SK-N-SH treated with all-trans-retinoic acid at 6 μM for 48 hours (cell line): ENCODE measurements around the gene COX7A1.

ENCODE experiments used
- ATAC-seq: fragments of 200-7000 bp; cut with Tn5 transposase; 3 replicates; pipeline ENCODE4 v1.9.1; 2020; ENCODE audit warnings: mild to moderate bottlenecking, moderate library complexity
- ARNTL ChIP-seq: fragments of 450-650 bp; formaldehyde crosslinking; IDR thresholded peaks from 2 replicates; pipeline ENCODE4 v1.5.0; 2020; ENCODE audit warnings: low read depth, mild to moderate bottlenecking, moderate library complexity, borderline replicate concordance
- BACH2 ChIP-seq: fragments of 250-450 bp; sonication (Bioruptor Pico); IDR thresholded peaks from 2 replicates; pipeline ENCODE4 v1.9.0; 2021; ENCODE audit warnings: mild to moderate bottlenecking, borderline replicate concordance
- CSDC2 ChIP-seq: fragments of 250-450 bp; sonication (Bioruptor Pico); IDR thresholded peaks from 2 replicates; pipeline ENCODE4 v1.5.0; 2020; ENCODE audit warnings: mild to moderate bottlenecking, moderate library complexity
- GLIS3 ChIP-seq: fragments of 250-450 bp; sonication (Bioruptor Pico); IDR thresholded peaks from 2 replicates; pipeline ENCODE4 v1.5.0; 2020; ENCODE audit warnings: mild to moderate bottlenecking, moderate library complexity
- OSR1 ChIP-seq: fragments of 250-450 bp; sonication (Bioruptor Pico); IDR thresholded peaks from 2 replicates; pipeline ENCODE4 v1.8.0; 2022; ENCODE audit warnings: moderate library complexity, mild to moderate bottlenecking, inconsistent platforms
- PPARA ChIP-seq: fragments of 250-450 bp; sonication (Bioruptor Pico); IDR thresholded peaks from 2 replicates; pipeline ENCODE4 v1.5.0; 2020; ENCODE audit warnings: mild to moderate bottlenecking, borderline replicate concordance
- RARB ChIP-seq: fragments of 250-450 bp; sonication (Bioruptor Pico); IDR thresholded peaks from 2 replicates; pipeline ENCODE4 v1.8.0; 2021; ENCODE audit warnings: mild to moderate bottlenecking, moderate library complexity
- SNAI2 ChIP-seq: fragments of 250-450 bp; sonication (Bioruptor Pico); IDR thresholded peaks from 2 replicates; pipeline ENCODE4 v1.5.0; 2020; ENCODE audit warnings: mild to moderate bottlenecking, moderate library complexity
- TCF4 ChIP-seq: fragments of 250-450 bp; sonication (Bioruptor Pico); IDR thresholded peaks from 2 replicates; pipeline ENCODE4 v1.8.0; 2021; ENCODE audit warnings: mild to moderate bottlenecking, moderate library complexity, borderline replicate concordance
- TOX ChIP-seq: fragments of 250-450 bp; sonication (Bioruptor Pico); IDR thresholded peaks from 2 replicates; pipeline ENCODE4 v1.8.0; 2021; ENCODE audit warnings: mild to moderate bottlenecking, moderate library complexity, borderline replicate concordance
- ZC3H10 ChIP-seq: fragments of 250-450 bp; sonication (Bioruptor Pico); IDR thresholded peaks from 2 replicates; pipeline ENCODE4 v1.5.1; 2021; ENCODE audit warnings: mild to moderate bottlenecking, moderate library complexity
- ZFP30 ChIP-seq: fragments of 450-650 bp; formaldehyde crosslinking; IDR thresholded peaks from 2 replicates; pipeline ENCODE4 v1.5.0; 2022; ENCODE audit warnings: mild to moderate bottlenecking, moderate library complexity
- ZNF70 ChIP-seq: fragments of 450-650 bp; formaldehyde crosslinking; IDR thresholded peaks from 2 replicates; pipeline ENCODE4 v1.5.0; 2020; ENCODE audit warnings: mild to moderate bottlenecking, moderate library complexity
- ZNF8 ChIP-seq: fragments of 450-650 bp; formaldehyde crosslinking; IDR thresholded peaks from 2 replicates; pipeline ENCODE4 v1.5.0; 2020; ENCODE audit warnings: mild to moderate bottlenecking, moderate library complexity
- TF ChIP-seq, protein P1 (sequence below): fragments of 250-450 bp; sonication (Bioruptor Pico); IDR thresholded peaks from 2 replicates; pipeline ENCODE4 v1.5.0; 2020; ENCODE audit warnings: mild to moderate bottlenecking, moderate library complexity
- TF ChIP-seq, protein P2 (sequence below): fragments of 250-450 bp; sonication (Bioruptor Pico); IDR thresholded peaks from 2 replicates; pipeline ENCODE4 v1.5.1; 2020; ENCODE audit warnings: low read depth, mild to moderate bottlenecking, moderate library complexity
- TF ChIP-seq, protein P3 (sequence below): fragments of 250-450 bp; sonication (Bioruptor Pico); IDR thresholded peaks from 2 replicates; pipeline ENCODE4 v1.8.0; 2020; ENCODE audit warnings: mild to moderate bottlenecking, moderate library complexity, borderline replicate concordance
- TF ChIP-seq, protein P4 (sequence below): fragments of 250-450 bp; sonication (Bioruptor Pico); IDR thresholded peaks from 2 replicates; pipeline ENCODE4 v1.5.1; 2021; ENCODE audit warnings: mild to moderate bottlenecking, moderate library complexity
- TF ChIP-seq, protein P5 (sequence below): fragments of 250-450 bp; sonication (Bioruptor Pico); IDR thresholded peaks from 2 replicates; pipeline ENCODE4 v1.8.0; 2021; ENCODE audit warnings: low read depth, mild to moderate bottlenecking, moderate library complexity, borderline replicate concordance

Gene COX7A1

DNA sequence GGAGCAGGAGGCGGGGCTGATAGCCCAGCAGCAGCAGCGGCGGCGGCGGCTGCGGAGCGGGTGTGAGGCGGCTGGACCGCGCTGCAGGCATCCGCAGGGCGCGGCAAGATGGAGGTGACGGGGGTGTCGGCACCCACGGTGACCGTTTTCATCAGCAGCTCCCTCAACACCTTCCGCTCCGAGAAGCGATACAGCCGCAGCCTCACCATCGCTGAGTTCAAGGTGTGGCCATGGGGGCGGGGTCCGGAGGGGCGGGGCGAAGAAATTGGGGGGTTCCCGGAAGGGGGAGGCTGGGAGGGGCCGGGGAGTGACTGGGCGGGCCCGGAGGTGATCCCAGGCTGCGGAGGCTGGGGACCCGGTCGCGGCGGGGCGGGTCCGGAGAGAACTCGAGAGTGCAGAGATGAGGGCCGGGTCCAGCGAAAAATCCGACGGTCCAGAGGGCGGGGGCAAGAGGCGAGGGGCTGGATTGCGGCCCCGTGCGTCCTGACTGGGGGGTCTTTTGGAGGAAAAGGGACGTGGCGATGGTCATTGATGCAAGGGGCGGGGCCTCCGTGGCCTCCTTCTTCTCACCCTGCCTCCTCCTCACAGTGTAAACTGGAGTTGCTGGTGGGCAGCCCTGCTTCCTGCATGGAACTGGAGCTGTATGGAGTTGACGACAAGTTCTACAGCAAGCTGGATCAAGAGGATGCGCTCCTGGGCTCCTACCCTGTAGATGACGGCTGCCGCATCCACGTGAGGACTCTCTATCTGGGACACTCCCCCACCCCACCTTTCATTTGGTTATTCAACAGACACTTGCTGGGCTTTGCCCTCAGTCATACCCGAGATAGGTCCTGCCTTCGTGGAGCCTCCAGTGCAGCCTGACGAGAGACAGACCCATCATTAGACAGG, 36.5 kb downstream of the COX7A1 start, which contains the start of gene TBCB:
Gene TBCB, plus strand, starts transcription at position 16 of the 891 bp plus-strand sequence. Its CDS starts 93 bp downstream, at position 109.
- peak; percentile 51 for ATAC-seq
- TF ChIP-seq, protein P1, sequence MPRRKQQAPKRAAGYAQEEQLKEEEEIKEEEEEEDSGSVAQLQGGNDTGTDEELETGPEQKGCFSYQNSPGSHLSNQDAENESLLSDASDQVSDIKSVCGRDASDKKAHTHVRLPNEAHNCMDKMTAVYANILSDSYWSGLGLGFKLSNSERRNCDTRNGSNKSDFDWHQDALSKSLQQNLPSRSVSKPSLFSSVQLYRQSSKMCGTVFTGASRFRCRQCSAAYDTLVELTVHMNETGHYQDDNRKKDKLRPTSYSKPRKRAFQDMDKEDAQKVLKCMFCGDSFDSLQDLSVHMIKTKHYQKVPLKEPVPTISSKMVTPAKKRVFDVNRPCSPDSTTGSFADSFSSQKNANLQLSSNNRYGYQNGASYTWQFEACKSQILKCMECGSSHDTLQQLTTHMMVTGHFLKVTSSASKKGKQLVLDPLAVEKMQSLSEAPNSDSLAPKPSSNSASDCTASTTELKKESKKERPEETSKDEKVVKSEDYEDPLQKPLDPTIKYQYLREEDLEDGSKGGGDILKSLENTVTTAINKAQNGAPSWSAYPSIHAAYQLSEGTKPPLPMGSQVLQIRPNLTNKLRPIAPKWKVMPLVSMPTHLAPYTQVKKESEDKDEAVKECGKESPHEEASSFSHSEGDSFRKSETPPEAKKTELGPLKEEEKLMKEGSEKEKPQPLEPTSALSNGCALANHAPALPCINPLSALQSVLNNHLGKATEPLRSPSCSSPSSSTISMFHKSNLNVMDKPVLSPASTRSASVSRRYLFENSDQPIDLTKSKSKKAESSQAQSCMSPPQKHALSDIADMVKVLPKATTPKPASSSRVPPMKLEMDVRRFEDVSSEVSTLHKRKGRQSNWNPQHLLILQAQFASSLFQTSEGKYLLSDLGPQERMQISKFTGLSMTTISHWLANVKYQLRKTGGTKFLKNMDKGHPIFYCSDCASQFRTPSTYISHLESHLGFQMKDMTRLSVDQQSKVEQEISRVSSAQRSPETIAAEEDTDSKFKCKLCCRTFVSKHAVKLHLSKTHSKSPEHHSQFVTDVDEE (CRISPR knock-in tag), result peak; percentile 32; the same call in 1 of the 2 replicates
- TF ChIP-seq, protein P2, sequence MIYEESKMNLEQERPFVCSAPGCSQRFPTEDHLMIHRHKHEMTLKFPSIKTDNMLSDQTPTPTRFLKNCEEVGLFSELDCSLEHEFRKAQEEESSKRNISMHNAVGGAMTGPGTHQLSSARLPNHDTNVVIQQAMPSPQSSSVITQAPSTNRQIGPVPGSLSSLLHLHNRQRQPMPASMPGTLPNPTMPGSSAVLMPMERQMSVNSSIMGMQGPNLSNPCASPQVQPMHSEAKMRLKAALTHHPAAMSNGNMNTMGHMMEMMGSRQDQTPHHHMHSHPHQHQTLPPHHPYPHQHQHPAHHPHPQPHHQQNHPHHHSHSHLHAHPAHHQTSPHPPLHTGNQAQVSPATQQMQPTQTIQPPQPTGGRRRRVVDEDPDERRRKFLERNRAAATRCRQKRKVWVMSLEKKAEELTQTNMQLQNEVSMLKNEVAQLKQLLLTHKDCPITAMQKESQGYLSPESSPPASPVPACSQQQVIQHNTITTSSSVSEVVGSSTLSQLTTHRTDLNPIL (CRISPR knock-in tag), result no peak

DNA sequence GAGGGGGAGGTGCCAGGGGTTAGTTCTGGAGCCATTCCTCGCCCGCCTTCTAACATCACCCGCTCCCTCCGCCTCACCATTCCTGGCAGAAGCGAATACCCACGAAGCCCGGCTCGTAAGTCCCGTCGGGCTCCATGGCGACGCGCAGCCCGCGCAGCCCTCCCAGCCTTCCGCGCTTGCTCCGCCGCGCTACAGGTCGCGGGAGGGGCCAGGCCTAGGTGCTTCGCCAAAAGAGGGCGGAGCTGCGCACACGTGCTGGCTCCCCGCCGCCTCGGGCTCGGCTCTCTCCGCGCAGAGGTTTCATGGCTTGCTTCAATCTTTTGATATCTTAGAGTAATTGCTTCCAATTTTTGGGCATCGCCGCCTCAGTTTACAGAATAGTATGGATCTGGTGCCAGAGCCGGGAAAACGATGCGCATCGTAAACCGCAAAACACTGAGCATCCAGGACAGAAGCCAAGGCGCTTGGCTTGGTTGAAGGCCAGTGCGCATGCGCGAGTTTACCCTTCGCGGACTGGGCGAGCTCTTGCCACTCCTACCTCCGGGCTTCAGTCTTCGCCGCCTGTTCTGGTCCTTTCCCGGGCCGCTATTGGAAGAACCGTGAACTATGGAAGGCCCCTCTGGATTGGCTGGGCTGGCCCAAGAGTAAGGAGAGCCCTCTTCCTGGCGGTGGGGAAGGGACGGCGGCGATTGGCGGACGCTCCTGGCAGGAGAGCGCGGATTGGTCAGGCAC, 37.4 kb downstream of the COX7A1 start, which contains the start of gene POLR2I:
Gene POLR2I, minus strand, starts transcription at position 155 of the 732 bp plus-strand sequence. Its CDS starts 19 bp downstream, at position 136.
- peak; percentile 96 for ATAC-seq
- TF ChIP-seq ARNTL (CRISPR knock-in tag) (no peak), GLIS3 (no peak), RARB (CRISPR knock-in tag) (no peak), ZFP30 (CRISPR knock-in tag) (no peak), TOX (CRISPR knock-in tag) (no peak), SNAI2 (CRISPR knock-in tag) (no peak), BACH2 (CRISPR knock-in tag) (no peak), OSR1 (CRISPR knock-in tag) (no peak), ZNF70 (CRISPR knock-in tag) (no peak), ZC3H10 (CRISPR knock-in tag) (no peak), ZNF8 (CRISPR knock-in tag) (no peak), CSDC2 (CRISPR knock-in tag) (no peak), PPARA (CRISPR knock-in tag) (no peak), TCF4 (CRISPR knock-in tag) (no peak)
- TF ChIP-seq, protein P3, sequence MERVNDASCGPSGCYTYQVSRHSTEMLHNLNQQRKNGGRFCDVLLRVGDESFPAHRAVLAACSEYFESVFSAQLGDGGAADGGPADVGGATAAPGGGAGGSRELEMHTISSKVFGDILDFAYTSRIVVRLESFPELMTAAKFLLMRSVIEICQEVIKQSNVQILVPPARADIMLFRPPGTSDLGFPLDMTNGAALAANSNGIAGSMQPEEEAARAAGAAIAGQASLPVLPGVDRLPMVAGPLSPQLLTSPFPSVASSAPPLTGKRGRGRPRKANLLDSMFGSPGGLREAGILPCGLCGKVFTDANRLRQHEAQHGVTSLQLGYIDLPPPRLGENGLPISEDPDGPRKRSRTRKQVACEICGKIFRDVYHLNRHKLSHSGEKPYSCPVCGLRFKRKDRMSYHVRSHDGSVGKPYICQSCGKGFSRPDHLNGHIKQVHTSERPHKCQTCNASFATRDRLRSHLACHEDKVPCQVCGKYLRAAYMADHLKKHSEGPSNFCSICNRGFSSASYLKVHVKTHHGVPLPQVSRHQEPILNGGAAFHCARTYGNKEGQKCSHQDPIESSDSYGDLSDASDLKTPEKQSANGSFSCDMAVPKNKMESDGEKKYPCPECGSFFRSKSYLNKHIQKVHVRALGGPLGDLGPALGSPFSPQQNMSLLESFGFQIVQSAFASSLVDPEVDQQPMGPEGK (CRISPR knock-in tag), result no peak
- TF ChIP-seq, protein P4, sequence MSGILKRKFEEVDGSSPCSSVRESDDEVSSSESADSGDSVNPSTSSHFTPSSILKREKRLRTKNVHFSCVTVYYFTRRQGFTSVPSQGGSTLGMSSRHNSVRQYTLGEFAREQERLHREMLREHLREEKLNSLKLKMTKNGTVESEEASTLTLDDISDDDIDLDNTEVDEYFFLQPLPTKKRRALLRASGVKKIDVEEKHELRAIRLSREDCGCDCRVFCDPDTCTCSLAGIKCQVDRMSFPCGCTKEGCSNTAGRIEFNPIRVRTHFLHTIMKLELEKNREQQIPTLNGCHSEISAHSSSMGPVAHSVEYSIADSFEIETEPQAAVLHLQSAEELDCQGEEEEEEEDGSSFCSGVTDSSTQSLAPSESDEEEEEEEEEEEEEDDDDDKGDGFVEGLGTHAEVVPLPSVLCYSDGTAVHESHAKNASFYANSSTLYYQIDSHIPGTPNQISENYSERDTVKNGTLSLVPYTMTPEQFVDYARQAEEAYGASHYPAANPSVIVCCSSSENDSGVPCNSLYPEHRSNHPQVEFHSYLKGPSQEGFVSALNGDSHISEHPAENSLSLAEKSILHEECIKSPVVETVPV, result no peak
- TF ChIP-seq, protein P5, sequence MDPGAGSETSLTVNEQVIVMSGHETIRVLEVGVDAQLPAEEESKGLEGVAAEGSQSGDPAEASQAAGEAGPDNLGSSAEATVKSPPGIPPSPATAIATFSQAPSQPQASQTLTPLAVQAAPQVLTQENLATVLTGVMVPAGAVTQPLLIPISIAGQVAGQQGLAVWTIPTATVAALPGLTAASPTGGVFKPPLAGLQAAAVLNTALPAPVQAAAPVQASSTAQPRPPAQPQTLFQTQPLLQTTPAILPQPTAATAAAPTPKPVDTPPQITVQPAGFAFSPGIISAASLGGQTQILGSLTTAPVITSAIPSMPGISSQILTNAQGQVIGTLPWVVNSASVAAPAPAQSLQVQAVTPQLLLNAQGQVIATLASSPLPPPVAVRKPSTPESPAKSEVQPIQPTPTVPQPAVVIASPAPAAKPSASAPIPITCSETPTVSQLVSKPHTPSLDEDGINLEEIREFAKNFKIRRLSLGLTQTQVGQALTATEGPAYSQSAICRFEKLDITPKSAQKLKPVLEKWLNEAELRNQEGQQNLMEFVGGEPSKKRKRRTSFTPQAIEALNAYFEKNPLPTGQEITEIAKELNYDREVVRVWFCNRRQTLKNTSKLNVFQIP (CRISPR knock-in tag), result no peak
- TF ChIP-seq, protein P1 (CRISPR knock-in tag), result no peak
- TF ChIP-seq, protein P2 (CRISPR knock-in tag), result no peak
